GM12865 (cell line): ENCODE data around the gene IL25.
A peak's percentile ranks its signal among the peaks of the same experiment; 100 is the strongest.

Source experiments
- DNase-seq: peaks from one replicate; pipeline ENCODE4 v3.0.0; 2010; ENCODE audit warnings: low read depth
- H3K4me3 ChIP-seq: 2 replicates; pipeline ENCODE4 v1.5.1; 2011; ENCODE audit warnings: mild to moderate bottlenecking, low read depth, low read length, control low read depth
- CTCF ChIP-seq: IDR thresholded peaks from 2 replicates; pipeline ENCODE4 v1.5.1; 2011; ENCODE audit warnings: low read length, control low read depth, low read depth, inconsistent platforms; ENCODE audit not compliant: insufficient read depth; ENCODE audit errors: missing control alignments

IL25 gene

GRCh38 chr14:23379366-23380196 is 7.0 kb downstream of the IL25 start:
- TF ChIP-seq CTCF, result peak; percentile 98
- DNase-seq, result peak; percentile 68
- H3K4me3 ChIP-seq, result no peak overlapping the region

GRCh38 chr14:23380197-23380914 is 7.7 kb downstream of the IL25 start:
- no peak for DNase-seq
- H3K4me3 ChIP-seq, result no peak overlapping the region
- TF ChIP-seq CTCF, result no peak

- H3K4me3 ChIP-seq, result no peak overlapping the region
- no peak for DNase-seq
- no peak for TF ChIP-seq CTCF
Measured at GRCh38 chr14:23380976-23381375, 8.4 kb downstream of the IL25 start.

GRCh38 chr14:23381871-23382270 is 9.3 kb downstream of the IL25 start:
- TF ChIP-seq CTCF, result no peak
- no peak overlapping the region for H3K4me3 ChIP-seq
- DNase-seq, result no peak

- no peak for TF ChIP-seq CTCF
- H3K4me3 ChIP-seq, result no peak overlapping the region
- DNase-seq, result no peak
Measured at GRCh38 chr14:23382276-23382675, 9.7 kb downstream of the IL25 start.

GRCh38 chr14:23382731-23383440 is 10.3 kb downstream of the IL25 start:
- TF ChIP-seq CTCF, result no peak
- no peak overlapping the region for H3K4me3 ChIP-seq
- no peak for DNase-seq
